ENCODE data around the gene FNDC11.
"Not testable (repeated sequence)": the region's sequence is repeated elsewhere in the genome, so short reads cannot be mapped to it uniquely, and the experiment has no call there.

Gene FNDC11

GRCh38 chr20:63567386-63568169, 13.6 kb downstream of the FNDC11 start:
- no peak for DNase-seq (ENCODE audit: low read depth)

GRCh38 chr20:63568170-63568981, 14.4 kb downstream of the FNDC11 start:
- DNase-seq (ENCODE audit: low read depth), result no peak

- DNase-seq (ENCODE audit: low read depth), result no peak
Observed at GRCh38 chr20:63568986-63569949, 15.3 kb downstream of the FNDC11 start.

GRCh38 chr20:63570281-63571086, 16.5 kb downstream of the FNDC11 start:
- DNase-seq (ENCODE audit: low read depth), result no peak

- not testable (repeated sequence) for DNase-seq (ENCODE audit: low read depth)
Observed at GRCh38 chr20:63571087-63571478, 17.1 kb downstream of the FNDC11 start.

- DNase-seq (ENCODE audit: low read depth), result no peak
Observed at GRCh38 chr20:63572071-63572787, 18.3 kb downstream of the FNDC11 start.

GRCh38 chr20:63572788-63573646, 19.1 kb downstream of the FNDC11 start:
- DNase-seq (ENCODE audit: low read depth), result no peak

GRCh38 chr20:63573647-63574131, 19.7 kb downstream of the FNDC11 start:
- DNase-seq (ENCODE audit: low read depth), result no peak

- no peak for DNase-seq (ENCODE audit: low read depth)
Observed at GRCh38 chr20:63574156-63574828, 20.3 kb downstream of the FNDC11 start, which contains the start of gene HELZ2. HELZ2 (minus strand) TSS chr20:63574239; CDS start chr20:63572385, 1,854 bp downstream.

GRCh38 chr20:63574829-63575743, 21.1 kb downstream of the FNDC11 start:
- DNase-seq (ENCODE audit: low read depth), result no peak

- DNase-seq (ENCODE audit: low read depth), result no peak
Observed at GRCh38 chr20:63576311-63576710, 22.4 kb downstream of the FNDC11 start.

GRCh38 chr20:63577317-63577894, 23.4 kb downstream of the FNDC11 start:
- no peak for DNase-seq (ENCODE audit: low read depth)

GRCh38 chr20:63578224-63579016, 24.5 kb downstream of the FNDC11 start:
- DNase-seq (ENCODE audit: low read depth), result no peak

GRCh38 chr20:63579017-63579694, 25.2 kb downstream of the FNDC11 start:
- no peak for DNase-seq (ENCODE audit: low read depth)

GRCh38 chr20:63580796-63581461, 27.0 kb downstream of the FNDC11 start:
- peak; percentile 43 for DNase-seq (ENCODE audit: low read depth)
